Vagina (tissue), 2 donors: ENCODE measurements around the gene RACGAP1. TPM values are rescaled to one million over a fixed set of nuclear protein-coding genes. Genes with fewer than 3 reads are reported as not detected.

Experiments used
- DNase-seq, 2 donors: peaks; one replicate each; pipeline ENCODE4 v3.0.0-alpha.2; 2017; ENCODE audit errors: extremely low spot score in 2 of 2
- H3K27ac ChIP-seq: fragments of 200-600 bp; sonication (generic); one replicate; pipeline ENCODE4 v1.5.1; 2019
- H3K27me3 ChIP-seq: fragments of 200-600 bp; sonication (generic); one replicate; pipeline ENCODE4 v1.5.1; 2019
- H3K36me3 ChIP-seq, 2 donors: fragments of 200-600 bp; sonication (generic); one replicate each; pipeline ENCODE4 v1.5.1; 2017 to 2019
- H3K4me1 ChIP-seq: fragments of 200-600 bp; sonication (generic); one replicate; pipeline ENCODE4 v1.5.1; 2019
- H3K4me3 ChIP-seq, 2 donors: fragments of 200-600 bp; sonication (generic); 1 replicate in 1 of 2; 2 replicates in 1 of 2; pipeline ENCODE4 v1.5.1; 2016 to 2019
- H3K9me3 ChIP-seq: fragments of 200-600 bp; sonication (generic); one replicate; pipeline ENCODE4 v1.5.1; 2019
- POLR2A ChIP-seq, 2 donors: fragments of 450-650 bp; IDR thresholded peaks; one replicate each; pipeline ENCODE4 v1.6.1; 2017; ENCODE audit warnings: antibody characterized with exemption in 2 of 2, mild to moderate bottlenecking in 2 of 2, moderate library complexity in 2 of 2
- POLR2AphosphoS5 ChIP-seq, 2 donors: sonication (generic); formaldehyde crosslinking; IDR thresholded peaks; one replicate each; pipeline ENCODE4 v1.9.0; 2017; ENCODE audit warnings: antibody characterized with exemption in 2 of 2, mild to moderate bottlenecking in 2 of 2, low read depth in 1 of 2; ENCODE audit not compliant: insufficient read depth in 1 of 2
- intact Hi-C: fragments of 100-400 bp; cut with DNase I; formaldehyde crosslinking; loops from one replicate; pipeline ENCODE4 v1.15.1; 2023
- total RNA-seq: library from RNA; depleted of rRNA; stranded (reverse); fragments of >200 nt; gene quantifications from one replicate; pipeline ENCODE4 v1.2.3, GENCODE V29; 2016
- TF ChIP-seq, protein P1 (sequence below), 3 experiments: fragments of 450-650 bp in 2 of 3; fragments of 200-600 bp in 1 of 3; sonication (generic) in 1 of 3; IDR thresholded peaks; one replicate each; pipeline ENCODE4 v1.5.1; 2017 to 2019; ENCODE audit warnings: antibody characterized with exemption in 3 of 3, mild to moderate bottlenecking in 2 of 3, moderate library complexity in 2 of 3

RACGAP1 gene
- total RNA-seq, 1 donor from 2014 or later = 19.2 TPM

DNA sequence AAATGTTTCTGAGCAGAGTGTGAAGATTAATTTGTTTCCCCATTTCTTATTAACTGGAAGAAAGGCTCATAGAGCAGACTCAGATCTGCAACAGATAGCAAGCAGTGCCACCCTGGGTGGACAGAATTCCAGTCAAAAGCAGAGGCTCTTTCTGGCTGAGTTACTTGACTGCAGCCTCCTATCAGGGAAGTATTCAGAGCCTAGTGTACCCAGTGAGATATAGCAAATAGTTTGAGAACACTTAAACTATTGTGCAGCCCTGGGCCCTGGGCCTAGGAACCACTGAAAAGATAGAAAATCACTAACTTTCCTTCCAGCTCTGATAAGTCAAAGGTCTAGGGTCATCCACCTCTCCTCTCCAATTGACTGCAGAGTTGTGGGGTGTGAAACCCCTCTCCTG lies 86.0 kb downstream of the RACGAP1 start:
- Histone ChIP-seq H3K27ac (no peak overlapping the region), H3K27me3 (no peaks in the 10 kb centered on the region), H3K9me3 (no peaks in the 10 kb centered on the region), H3K4me1 (peaks cover 5% of the 10 kb centered on the region), H3K4me3 (no peak overlapping the region), H3K36me3 (no peaks in the 10 kb centered on the region)
- DNase-seq = no peak
- intact Hi-C loops = no loop called here
- TF ChIP-seq POLR2AphosphoS5 (IDR thresholded peaks at IDR 0.05; ENCODE audit: insufficient read depth in 1 of 2, low read depth in 1 of 2) (no peak), POLR2A (IDR thresholded peaks at IDR 0.05) (no peak)
- TF ChIP-seq, protein P1, sequence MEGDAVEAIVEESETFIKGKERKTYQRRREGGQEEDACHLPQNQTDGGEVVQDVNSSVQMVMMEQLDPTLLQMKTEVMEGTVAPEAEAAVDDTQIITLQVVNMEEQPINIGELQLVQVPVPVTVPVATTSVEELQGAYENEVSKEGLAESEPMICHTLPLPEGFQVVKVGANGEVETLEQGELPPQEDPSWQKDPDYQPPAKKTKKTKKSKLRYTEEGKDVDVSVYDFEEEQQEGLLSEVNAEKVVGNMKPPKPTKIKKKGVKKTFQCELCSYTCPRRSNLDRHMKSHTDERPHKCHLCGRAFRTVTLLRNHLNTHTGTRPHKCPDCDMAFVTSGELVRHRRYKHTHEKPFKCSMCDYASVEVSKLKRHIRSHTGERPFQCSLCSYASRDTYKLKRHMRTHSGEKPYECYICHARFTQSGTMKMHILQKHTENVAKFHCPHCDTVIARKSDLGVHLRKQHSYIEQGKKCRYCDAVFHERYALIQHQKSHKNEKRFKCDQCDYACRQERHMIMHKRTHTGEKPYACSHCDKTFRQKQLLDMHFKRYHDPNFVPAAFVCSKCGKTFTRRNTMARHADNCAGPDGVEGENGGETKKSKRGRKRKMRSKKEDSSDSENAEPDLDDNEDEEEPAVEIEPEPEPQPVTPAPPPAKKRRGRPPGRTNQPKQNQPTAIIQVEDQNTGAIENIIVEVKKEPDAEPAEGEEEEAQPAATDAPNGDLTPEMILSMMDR (IDR thresholded peaks at IDR 0.05) = no peak

Other genes with a start within 250 kb of the RACGAP1 start
- gene NCKAP5L, start 197.1 kb downstream of the RACGAP1 start, total RNA-seq = 15.7 TPM
- 2.7 TPM for gene BCDIN3D, start 182.4 kb downstream of the RACGAP1 start, total RNA-seq
- 19.4 TPM for gene FAIM2, start 121.6 kb downstream of the RACGAP1 start, total RNA-seq
- not detected for gene AQP2, start 74.8 kb downstream of the RACGAP1 start, total RNA-seq
- not detected for gene AQP5, start 63.6 kb downstream of the RACGAP1 start, total RNA-seq
- not detected for gene AQP6, start 52.5 kb downstream of the RACGAP1 start, total RNA-seq
- 2.9 TPM for gene ASIC1, start 32.1 kb upstream of the RACGAP1 start, total RNA-seq
- gene SMARCD1, start 59.8 kb upstream of the RACGAP1 start, total RNA-seq = 42.2 TPM
- gene GPD1, start 78.5 kb upstream of the RACGAP1 start, total RNA-seq = 65.3 TPM
- 74.4 TPM for gene COX14, start 86.7 kb upstream of the RACGAP1 start, total RNA-seq
- 45.2 TPM for gene CERS5, start 141.9 kb upstream of the RACGAP1 start, total RNA-seq